ENCODE data around the gene LPAR4. TPM values are rescaled to one million over a fixed set of nuclear protein-coding genes. Genes with fewer than 3 reads are reported as not detected.

LPAR4 gene
- total RNA-seq, 1 donor from 2014 or later, result 3.2 TPM

DNA sequence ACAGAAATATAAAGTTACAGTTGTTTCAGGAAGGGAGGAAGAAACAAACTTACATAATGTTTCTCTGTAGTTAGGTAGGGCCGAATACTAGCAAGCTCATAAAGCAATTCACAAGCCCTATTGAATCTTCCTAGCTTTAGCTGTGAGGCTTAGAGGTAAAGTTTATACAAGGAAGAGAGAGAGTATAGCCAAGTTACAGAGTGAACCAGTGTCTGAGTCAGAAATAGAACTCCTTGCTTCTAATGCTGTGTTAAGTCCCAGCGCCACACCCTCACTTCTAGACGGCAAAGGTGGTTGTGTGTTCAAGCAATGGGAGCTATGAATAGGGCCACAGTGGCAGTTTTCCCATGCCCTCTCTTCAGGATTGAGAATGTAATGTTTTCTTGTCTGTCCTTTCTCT, 6.1 kb downstream of the LPAR4 start:
- Mint-ChIP-seq H3K9me3 (ENCODE audit: unreplicated experiment) (no peaks in the 10 kb centered on the region), H3K4me3 (ENCODE audit: unreplicated experiment) (no peak overlapping the region), H3K27me3 (ENCODE audit: unreplicated experiment) (no peaks in the 10 kb centered on the region), H3K4me1 (ENCODE audit: low read depth, unreplicated experiment) (peaks cover 5% of the 10 kb centered on the region), H3K27ac (ENCODE audit: unreplicated experiment) (no peak overlapping the region), H3K36me3 (ENCODE audit: unreplicated experiment) (no peaks in the 10 kb centered on the region)
- TF ChIP-seq, protein P1, sequence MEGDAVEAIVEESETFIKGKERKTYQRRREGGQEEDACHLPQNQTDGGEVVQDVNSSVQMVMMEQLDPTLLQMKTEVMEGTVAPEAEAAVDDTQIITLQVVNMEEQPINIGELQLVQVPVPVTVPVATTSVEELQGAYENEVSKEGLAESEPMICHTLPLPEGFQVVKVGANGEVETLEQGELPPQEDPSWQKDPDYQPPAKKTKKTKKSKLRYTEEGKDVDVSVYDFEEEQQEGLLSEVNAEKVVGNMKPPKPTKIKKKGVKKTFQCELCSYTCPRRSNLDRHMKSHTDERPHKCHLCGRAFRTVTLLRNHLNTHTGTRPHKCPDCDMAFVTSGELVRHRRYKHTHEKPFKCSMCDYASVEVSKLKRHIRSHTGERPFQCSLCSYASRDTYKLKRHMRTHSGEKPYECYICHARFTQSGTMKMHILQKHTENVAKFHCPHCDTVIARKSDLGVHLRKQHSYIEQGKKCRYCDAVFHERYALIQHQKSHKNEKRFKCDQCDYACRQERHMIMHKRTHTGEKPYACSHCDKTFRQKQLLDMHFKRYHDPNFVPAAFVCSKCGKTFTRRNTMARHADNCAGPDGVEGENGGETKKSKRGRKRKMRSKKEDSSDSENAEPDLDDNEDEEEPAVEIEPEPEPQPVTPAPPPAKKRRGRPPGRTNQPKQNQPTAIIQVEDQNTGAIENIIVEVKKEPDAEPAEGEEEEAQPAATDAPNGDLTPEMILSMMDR (IDR thresholded peaks at IDR 0.05; ENCODE audit: partially characterized antibody, unreplicated experiment), result no peak
- no peak for DNase-seq

DNA sequence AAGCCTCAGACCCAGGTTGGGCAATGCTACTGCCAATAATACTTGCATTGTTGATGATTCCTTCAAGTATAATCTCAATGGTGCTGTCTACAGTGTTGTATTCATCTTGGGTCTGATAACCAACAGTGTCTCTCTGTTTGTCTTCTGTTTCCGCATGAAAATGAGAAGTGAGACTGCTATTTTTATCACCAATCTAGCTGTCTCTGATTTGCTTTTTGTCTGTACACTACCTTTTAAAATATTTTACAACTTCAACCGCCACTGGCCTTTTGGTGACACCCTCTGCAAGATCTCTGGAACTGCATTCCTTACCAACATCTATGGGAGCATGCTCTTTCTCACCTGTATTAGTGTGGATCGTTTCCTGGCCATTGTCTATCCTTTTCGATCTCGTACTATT, 7.4 kb downstream of the LPAR4 start:
- TF ChIP-seq, protein P1 (IDR thresholded peaks at IDR 0.05; ENCODE audit: partially characterized antibody, unreplicated experiment), result no peak
- no peaks in the 10 kb centered on the region for H3K27me3 Mint-ChIP-seq (ENCODE audit: unreplicated experiment)
- H3K36me3 Mint-ChIP-seq (ENCODE audit: unreplicated experiment), result no peaks in the 10 kb centered on the region
- H3K9me3 Mint-ChIP-seq (ENCODE audit: unreplicated experiment), result no peaks in the 10 kb centered on the region
- no peak overlapping the region for H3K4me3 Mint-ChIP-seq (ENCODE audit: unreplicated experiment)
- no peaks in the 10 kb centered on the region for H3K4me1 Mint-ChIP-seq (ENCODE audit: low read depth, unreplicated experiment)
- no peak for DNase-seq
- H3K27ac Mint-ChIP-seq (ENCODE audit: unreplicated experiment), result no peak overlapping the region

DNA sequence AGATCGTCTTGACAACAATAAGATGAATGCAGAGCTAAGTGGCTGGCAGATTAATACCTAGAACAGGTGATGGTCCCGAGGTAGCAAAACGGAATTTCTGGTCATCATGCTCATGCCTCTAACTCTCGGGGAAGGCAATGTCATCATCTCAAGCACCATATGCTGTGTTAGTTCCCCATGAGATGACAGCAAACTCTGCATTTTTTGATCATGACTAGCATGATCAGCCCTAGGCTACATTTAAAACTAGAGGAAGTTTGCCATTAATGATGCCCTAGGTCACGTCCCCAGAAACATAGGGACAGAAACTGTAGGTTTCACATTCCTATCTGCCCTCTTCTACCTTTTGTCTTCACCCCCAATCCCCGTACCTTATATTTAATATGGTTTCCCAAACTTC, 11.6 kb downstream of the LPAR4 start:
- H3K27me3 Mint-ChIP-seq (ENCODE audit: unreplicated experiment), result no peaks in the 10 kb centered on the region
- no peaks in the 10 kb centered on the region for H3K4me1 Mint-ChIP-seq (ENCODE audit: low read depth, unreplicated experiment)
- no peaks in the 10 kb centered on the region for H3K36me3 Mint-ChIP-seq (ENCODE audit: unreplicated experiment)
- DNase-seq, result no peak
- no peaks in the 10 kb centered on the region for H3K9me3 Mint-ChIP-seq (ENCODE audit: unreplicated experiment)
- no peak overlapping the region for H3K27ac Mint-ChIP-seq (ENCODE audit: unreplicated experiment)
- H3K4me3 Mint-ChIP-seq (ENCODE audit: unreplicated experiment), result no peak overlapping the region
- TF ChIP-seq, protein P1 (IDR thresholded peaks at IDR 0.05; ENCODE audit: partially characterized antibody, unreplicated experiment), result no peak

DNA sequence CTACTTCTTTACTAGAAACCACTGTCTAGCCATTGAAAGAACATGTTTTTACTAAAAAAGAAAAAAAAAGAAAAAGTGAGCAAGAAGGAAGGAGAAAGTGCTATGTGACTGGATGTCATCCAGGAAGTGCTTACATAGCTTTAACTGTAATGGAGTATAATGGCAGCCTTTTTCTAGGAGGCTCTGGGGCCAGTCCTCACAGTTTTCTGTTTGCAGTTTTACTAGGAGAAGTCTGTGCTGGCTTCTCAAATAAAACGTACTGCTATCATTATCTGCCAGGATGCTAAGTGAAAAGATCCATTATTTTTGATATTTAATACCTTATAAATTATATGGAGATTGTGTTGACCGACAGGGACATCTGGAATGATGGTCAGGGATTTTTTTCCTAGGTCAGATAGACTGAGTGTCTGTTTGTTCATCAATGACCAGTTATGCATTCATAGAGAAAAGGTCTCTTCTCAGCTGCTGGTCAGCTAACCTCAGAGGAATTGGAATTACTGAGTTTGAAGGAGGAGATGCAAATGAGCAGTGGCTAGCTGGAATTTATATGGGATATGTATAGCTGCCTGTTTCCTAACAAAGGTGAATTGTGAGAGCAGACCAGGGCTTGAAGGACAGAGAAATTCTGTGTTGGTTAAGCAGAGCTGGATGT, 21.7 kb downstream of the LPAR4 start:
- no peaks in the 10 kb centered on the region for H3K36me3 Mint-ChIP-seq (ENCODE audit: unreplicated experiment)
- DNase-seq, result no peak
- H3K4me1 Mint-ChIP-seq (ENCODE audit: low read depth, unreplicated experiment), result peaks cover 9% of the 10 kb centered on the region
- no peaks in the 10 kb centered on the region for H3K27me3 Mint-ChIP-seq (ENCODE audit: unreplicated experiment)
- no peak overlapping the region for H3K27ac Mint-ChIP-seq (ENCODE audit: unreplicated experiment)
- H3K9me3 Mint-ChIP-seq (ENCODE audit: unreplicated experiment), result peaks cover 2% of the 10 kb centered on the region
- TF ChIP-seq, protein P1 (IDR thresholded peaks at IDR 0.05; ENCODE audit: partially characterized antibody, unreplicated experiment), result no peak
- no peak overlapping the region for H3K4me3 Mint-ChIP-seq (ENCODE audit: unreplicated experiment)

DNA sequence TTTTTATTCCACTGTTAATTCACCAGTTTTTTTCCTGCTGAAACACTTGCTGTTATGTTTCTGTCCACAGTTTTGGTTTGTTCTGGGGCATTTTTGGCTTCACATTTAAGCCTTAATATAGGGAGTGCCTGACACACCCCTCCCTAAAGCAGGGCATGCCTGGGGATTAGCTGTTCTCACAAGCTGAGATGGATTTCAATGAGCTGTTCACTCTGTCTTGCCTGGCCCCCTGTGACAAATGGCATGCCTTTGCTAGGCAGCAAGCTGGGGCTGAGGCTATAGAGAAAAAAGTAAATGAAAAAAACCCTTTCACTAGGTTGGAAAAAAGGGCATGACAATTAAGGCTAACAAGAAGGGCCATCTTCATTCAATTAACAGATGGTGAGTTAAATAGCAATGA, 22.4 kb downstream of the LPAR4 start:
- Mint-ChIP-seq H3K4me3 (ENCODE audit: unreplicated experiment) (no peak overlapping the region), H3K27me3 (ENCODE audit: unreplicated experiment) (no peaks in the 10 kb centered on the region), H3K36me3 (ENCODE audit: unreplicated experiment) (no peaks in the 10 kb centered on the region), H3K9me3 (ENCODE audit: unreplicated experiment) (peaks cover 2% of the 10 kb centered on the region), H3K27ac (ENCODE audit: unreplicated experiment) (no peak overlapping the region), H3K4me1 (ENCODE audit: low read depth, unreplicated experiment) (peaks cover 9% of the 10 kb centered on the region)
- DNase-seq, result no peak
- TF ChIP-seq, protein P1 (IDR thresholded peaks at IDR 0.05; ENCODE audit: partially characterized antibody, unreplicated experiment), result no peak

Measured in glutamatergic neuron (in vitro differentiated cells).